GM12878 (cell line): Measurements from ENCODE around the gene RGSL1. TPM values are rescaled to one million over a fixed set of nuclear protein-coding genes. Genes with fewer than 3 reads are reported as not detected.

ENCODE experiments used
- ATAC-seq: fragments of 200-7000 bp; cut with Tn5 transposase; 3 replicates; pipeline ENCODE4 v1.9.1; 2020; ENCODE audit warnings: mild to moderate bottlenecking, moderate library complexity
- BruUV-seq: library from RNA; stranded (reverse); fragments of 400-500 nt; replicated peaks from 2 replicates; lab custom pipeline; 2021; lab: Mats Ljungman, UMichigan
- CTCF ChIA-PET: fragments of 300-600 bp; sonication (Branson Sonifier 250); formaldehyde crosslinking; extraction: SDS; loops from one replicate; lab custom pipeline; 2021; ENCODE audit warnings: inconsistent platforms; lab: Yijun Ruan, JAX
- POLR2A ChIA-PET: fragments of 350-600 bp; formaldehyde crosslinking; extraction: SDS; loops from one replicate; lab custom pipeline; 2021; ENCODE audit warnings: inconsistent platforms; lab: Charles Lee
- RAD21 ChIA-PET: fragments of 300-600 bp; sonication (Branson Sonifier 250); formaldehyde crosslinking; loops from one replicate; lab custom pipeline; 2023; ENCODE audit warnings: antibody characterized with exemption; ENCODE audit not compliant: unreplicated experiment; lab: Charles Lee
- SMC1A ChIA-PET: fragments of 300-600 bp; sonication (Branson Sonifier 250); formaldehyde crosslinking; loops from one replicate; lab custom pipeline; 2023; ENCODE audit not compliant: unreplicated experiment, uncharacterized antibody; lab: Charles Lee
- DNase-seq: peaks from one replicate; pipeline ENCODE4 v3.0.0-alpha.2; 2011; ENCODE audit warnings: low read depth, low spot score
- FAIRE-seq: peaks from 3 replicates; lab custom pipeline; 2011; peaks lifted over from hg19 to GRCh38; lab: Jason Lieb, UNC
- H2AFZ ChIP-seq: 2 replicates; pipeline ENCODE4 v1.6.0; 2011; ENCODE audit warnings: low read depth, low read length, control low read depth; ENCODE audit not compliant: control insufficient read depth
- H3K27ac ChIP-seq: 2 replicates; pipeline ENCODE4 v1.5.1; 2011; ENCODE audit warnings: control low read depth; ENCODE audit not compliant: control insufficient read depth, insufficient read depth
- H3K27me3 ChIP-seq, 2 experiments: replicated peaks in 1 of 2; 2 replicates each; pipeline versions ENCODE4 v1.6.0 to v1.6.1; 2011; ENCODE audit warnings: low read length in 1 of 2; ENCODE audit not compliant: control insufficient read depth in 2 of 2, insufficient read depth in 2 of 2
- H3K36me3 ChIP-seq, 2 experiments: 2 replicates each; pipeline ENCODE4 v1.5.1; 2011; ENCODE audit warnings: low read length in 1 of 2; ENCODE audit not compliant: control insufficient read depth in 2 of 2, insufficient read depth in 2 of 2
- H3K4me1 ChIP-seq: 2 replicates; pipeline ENCODE4 v1.6.1; 2011; ENCODE audit warnings: mild to moderate bottlenecking, low read length, moderate library complexity, mixed read lengths; ENCODE audit not compliant: control insufficient read depth, insufficient read depth
- H3K4me2 ChIP-seq: 2 replicates; pipeline ENCODE4 v1.6.0; 2011; ENCODE audit warnings: control low read depth; ENCODE audit not compliant: control insufficient read depth, insufficient read depth
- H3K4me3 ChIP-seq: fragments of 200-600 bp; sonication (generic); 2 replicates; pipeline ENCODE4 v1.5.1; 2016
- H3K79me2 ChIP-seq: 2 replicates; pipeline ENCODE4 v1.6.0; 2011; ENCODE audit warnings: low read length; ENCODE audit not compliant: control insufficient read depth, insufficient read depth
- H3K9ac ChIP-seq: 2 replicates; pipeline ENCODE4 v1.8.0; 2011; ENCODE audit warnings: low read length, control low read depth, mixed read lengths; ENCODE audit not compliant: control insufficient read depth, insufficient read depth
- H3K9me3 ChIP-seq: replicated peaks from 3 replicates; pipeline ENCODE4 v1.5.1; 2011; ENCODE audit warnings: mild to moderate bottlenecking, low read length; ENCODE audit not compliant: control insufficient read depth, insufficient read depth
- H4K20me1 ChIP-seq: 2 replicates; pipeline ENCODE4 v1.6.0; 2011; ENCODE audit not compliant: control insufficient read depth, insufficient read depth
- BRCA1 ChIP-seq: IDR thresholded peaks from 2 replicates; pipeline ENCODE4 v1.6.1; 2011; ENCODE audit warnings: low read depth, low read length, improper control_type of control experiment
- CEBPZ ChIP-seq: fragments of 150-350 bp; IDR thresholded peaks from 2 replicates; pipeline ENCODE4 v1.6.1; 2016; ENCODE audit warnings: low read depth, low read length
- CREB1 ChIP-seq: IDR thresholded peaks from 2 replicates; pipeline ENCODE4 v1.6.1; 2012; ENCODE audit warnings: low read depth, mild to moderate bottlenecking, inconsistent platforms
- E4F1 ChIP-seq: fragments of 450-650 bp; IDR thresholded peaks from 2 replicates; pipeline ENCODE4 v1.6.1; 2018; ENCODE audit warnings: borderline replicate concordance, mild to moderate bottlenecking; ENCODE audit not compliant: partially characterized antibody
- HDGF ChIP-seq: fragments of 450-650 bp; IDR thresholded peaks from 2 replicates; pipeline ENCODE4 v1.6.1; 2016; ENCODE audit warnings: antibody characterized with exemption
- IRF4 ChIP-seq: IDR thresholded peaks from 2 replicates; pipeline ENCODE4 v1.6.1; 2011; ENCODE audit warnings: low read depth, low read length
- KLF5 ChIP-seq: fragments of 450-650 bp; IDR thresholded peaks from 2 replicates; pipeline ENCODE4 v1.6.1; 2014; ENCODE audit warnings: mild to moderate bottlenecking; ENCODE audit not compliant: partially characterized antibody
- MEF2A ChIP-seq: IDR thresholded peaks from 2 replicates; pipeline ENCODE4 v1.6.1; 2011; ENCODE audit warnings: low read depth, mild to moderate bottlenecking, low read length, moderate library complexity; ENCODE audit not compliant: insufficient read depth
- NR2F1 ChIP-seq: fragments of 450-650 bp; conservative IDR thresholded peaks from 2 replicates; pipeline ENCODE4 v1.6.1; 2017; ENCODE audit warnings: mild to moderate bottlenecking
- PML ChIP-seq: IDR thresholded peaks from 2 replicates; pipeline ENCODE4 v1.6.1; 2012; ENCODE audit warnings: low read length, inconsistent platforms
- RB1 ChIP-seq: fragments of 450-650 bp; formaldehyde crosslinking; IDR thresholded peaks from 2 replicates; pipeline ENCODE4 v1.6.1; 2017; ENCODE audit warnings: mild to moderate bottlenecking, borderline replicate concordance
- RUNX3 ChIP-seq: IDR thresholded peaks from 2 replicates; pipeline ENCODE4 v1.6.1; 2012; ENCODE audit warnings: low read length, inconsistent platforms
- SMAD5 ChIP-seq: IDR thresholded peaks from 2 replicates; pipeline ENCODE4 v1.6.1; 2016; ENCODE audit warnings: antibody characterized with exemption, low read depth
- SMARCA5 ChIP-seq: fragments of 450-650 bp; IDR thresholded peaks from 2 replicates; pipeline ENCODE4 v1.6.1; 2017; ENCODE audit warnings: mild to moderate bottlenecking
- ZBED1 ChIP-seq: IDR thresholded peaks from 2 replicates; pipeline ENCODE4 v1.6.1; 2016; ENCODE audit warnings: borderline replicate concordance
- ZNF207 ChIP-seq: fragments of 450-650 bp; IDR thresholded peaks from 2 replicates; pipeline ENCODE4 v1.6.1; 2014; ENCODE audit warnings: antibody characterized with exemption, mild to moderate bottlenecking, borderline replicate concordance
- ZNF274 ChIP-seq: IDR thresholded peaks from one replicate; pipeline ENCODE4 v1.8.0; 2011; ENCODE audit not compliant: insufficient read length, insufficient read depth
- WGBS: methylation state at CpG from one replicate; pipeline ENCODE4 v1.1.6; 2016; ENCODE audit warnings: low lambda C conversion rate; ENCODE audit not compliant: insufficient replicate concordance, insufficient coverage; ENCODE audit errors: missing lambda C conversion rate; 5-methylcytosine and 5-hydroxymethylcytosine counted together
- in situ Hi-C: fragments of 300-500 bp; cut with MboI; formaldehyde crosslinking; loops from 9 replicates; pipeline ENCODE4 v1.14.3; 2018; ENCODE audit warnings: mixed read lengths
- intact Hi-C: fragments of 100-400 bp; cut with micrococcal nuclease; formaldehyde crosslinking; loops from one replicate; pipeline ENCODE4 v1.14.2; 2022; ENCODE audit not compliant: unreplicated experiment
- polyA plus RNA-seq, 11 experiments: library from polyadenylated mRNA; depleted of rRNA in 4 of 11; unstranded in 6 of 11; stranded (reverse) in 5 of 11; fragments of >200 nt; fragmentation: Nextera tagmentation in 4 of 11; fragmentation: Illumina TruSeq in 1 of 11; extraction: Ambion mirVana in 4 of 11; extraction: Trizol in 1 of 11; gene quantifications; 1 replicate in 1 of 11; 2 replicates in 10 of 11; pipeline versions ENCODE4 v1.2.1 to v1.2.3, GENCODE V29; 2011 to 2016; ENCODE audit warnings: inconsistent platforms in 2 of 11, missing spikeins in 2 of 11, low read depth in 1 of 11
- total RNA-seq, 4 experiments: library from RNA; depleted of rRNA in 3 of 4; stranded (reverse); fragments of >200 nt in 3 of 4; fragmentation: Illumina TruSeq in 1 of 4; extraction: Trizol in 1 of 4; gene quantifications; 2 replicates each; pipeline versions ENCODE4 v1.2.1 to v1.2.3, GENCODE V29; 2013 to 2021
- TF ChIP-seq, protein P1 (sequence below): IDR thresholded peaks from 2 replicates; pipeline ENCODE4 v1.6.1; 2012; ENCODE audit warnings: low read depth, low read length, improper control_type of control experiment

RGSL1 gene
- total and polyA plus RNA-seq, 10 of the 15 experiments (the other 5 are each of a cell fraction or from before 2014, with no cell fraction given) = 0.05 to 0.28 (median 0.27) TPM; not detected in 5

DNA sequence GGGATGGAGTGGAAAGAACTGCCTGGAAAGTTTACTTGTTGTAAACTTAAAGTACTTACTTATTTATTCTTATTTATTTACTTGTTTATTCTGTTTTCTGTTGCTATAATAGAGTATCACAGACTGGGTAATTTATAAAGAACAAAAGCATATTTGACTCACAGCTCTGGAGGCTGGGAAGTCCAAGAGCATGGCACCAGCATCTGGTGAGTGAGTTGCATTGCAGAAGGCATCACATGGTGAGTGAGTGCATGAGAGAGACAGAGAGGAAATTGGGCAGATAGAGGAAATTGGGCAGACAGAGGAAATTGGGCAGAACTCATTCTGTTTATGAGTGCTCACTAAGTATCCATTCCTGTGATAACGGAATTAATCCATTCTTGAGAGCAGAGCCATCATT, 11.6 kb upstream of the RGSL1 start:
- no peak for ATAC-seq
- CTCF ChIA-PET = interaction anchor here (1.3 kb wide), 1 partner anchor 349 kb away, joined by 3 read pairs; no protein-coding TSS in a partner anchor
- TF ChIP-seq E4F1 = no peak
- no peak for TF ChIP-seq ZNF207
- no peak for TF ChIP-seq ZNF274
- TF ChIP-seq CEBPZ = no peak
- TF ChIP-seq SMAD5 = no peak
- no peak for TF ChIP-seq SMARCA5
- no peak for TF ChIP-seq RUNX3
- no peak for TF ChIP-seq PML
- TF ChIP-seq IRF4 = no peak
- no peak for TF ChIP-seq ZBED1
- TF ChIP-seq MEF2A = no peak
- no peak for TF ChIP-seq HDGF
- TF ChIP-seq NR2F1 = no peak
- no peak for TF ChIP-seq BRCA1
- no peak for TF ChIP-seq KLF5
- TF ChIP-seq CREB1 = no peak
- TF ChIP-seq, protein P1, sequence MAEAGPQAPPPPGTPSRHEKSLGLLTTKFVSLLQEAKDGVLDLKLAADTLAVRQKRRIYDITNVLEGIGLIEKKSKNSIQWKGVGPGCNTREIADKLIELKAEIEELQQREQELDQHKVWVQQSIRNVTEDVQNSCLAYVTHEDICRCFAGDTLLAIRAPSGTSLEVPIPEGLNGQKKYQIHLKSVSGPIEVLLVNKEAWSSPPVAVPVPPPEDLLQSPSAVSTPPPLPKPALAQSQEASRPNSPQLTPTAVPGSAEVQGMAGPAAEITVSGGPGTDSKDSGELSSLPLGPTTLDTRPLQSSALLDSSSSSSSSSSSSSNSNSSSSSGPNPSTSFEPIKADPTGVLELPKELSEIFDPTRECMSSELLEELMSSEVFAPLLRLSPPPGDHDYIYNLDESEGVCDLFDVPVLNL = no peak
- no peak for TF ChIP-seq RB1

More for the DNA sequence above, 11.6 kb upstream of the RGSL1 start:
- Histone ChIP-seq H3K4me1 (peaks cover 12% of the 10 kb centered on the region), H3K79me2 (no peaks in the 10 kb centered on the region), H3K27ac (no peak overlapping the region), H2AFZ (no peak overlapping the region), H3K36me3 (no peaks in the 10 kb centered on the region), H3K9me3 (peaks cover 6% of the 10 kb centered on the region; the same call in 2 of the 3 replicates), H3K9ac (no peak overlapping the region), H3K27me3 (no peaks in the 10 kb centered on the region), H3K4me3 (no peak overlapping the region), H3K4me2 (no peak overlapping the region), H4K20me1 (no peaks in the 10 kb centered on the region)
- SMC1A ChIA-PET = interaction anchor here (1.5 kb wide), 1 partner anchor 10 kb away, joined by 6 read pairs; no protein-coding TSS in a partner anchor
- POLR2A ChIA-PET = no interaction called here
- BruUV-seq = no TSS peak
- DNase-seq (no peak), FAIRE-seq (no peak)
- RAD21 ChIA-PET = no interaction called here
- intact Hi-C loops = no loop called here
- in situ Hi-C loops = no loop called here
- 53% methylated on average over 1 of the region's 1 CpG for WGBS
